Heart left ventricle (tissue), 16 donors: ENCODE measurements around the gene SORT1. TPM values are rescaled to one million over a fixed set of nuclear protein-coding genes. Genes with fewer than 3 reads are reported as not detected.

ENCODE experiments used
- ATAC-seq, 4 donors: fragments of 200-7000 bp; cut with Tn5 transposase; one replicate each; pipeline ENCODE4 v1.9.1; 2020 to 2022; ENCODE audit warnings: moderate library complexity in 4 of 4, mild to moderate bottlenecking in 3 of 4, moderate number of reproducible peaks in 1 of 4
- DNase-seq, 5 donors: peaks; one replicate each; pipeline ENCODE4 v3.0.0-alpha.2; 2020
- H3K27ac ChIP-seq, 12 donors: fragments of 200-600 bp; sonication (generic) in 4 of 12; one replicate each; pipeline versions ENCODE4 v1.5.0 to v1.8.0; 2016 to 2022; ENCODE audit warnings: mild to moderate bottlenecking in 2 of 12
- H3K27me3 ChIP-seq, 9 donors: fragments of 200-600 bp; sonication (generic) in 2 of 9; one replicate each; pipeline versions ENCODE4 v1.5.1 to v1.8.0; 2016 to 2022; ENCODE audit warnings: mild to moderate bottlenecking in 3 of 9
- H3K36me3 ChIP-seq, 9 donors: fragments of 200-600 bp; sonication (generic) in 2 of 9; one replicate each; pipeline versions ENCODE4 v1.5.0 to v1.8.0; 2018 to 2022; ENCODE audit warnings: mild to moderate bottlenecking in 2 of 9
- H3K4me1 ChIP-seq, 12 donors: fragments of 200-600 bp; sonication (generic) in 4 of 12; one replicate each; pipeline versions ENCODE4 v1.5.0 to v1.8.0; 2016 to 2022; ENCODE audit warnings: mild to moderate bottlenecking in 3 of 12
- H3K4me3 ChIP-seq, 12 donors: fragments of 200-600 bp; sonication (generic) in 4 of 12; one replicate each; pipeline versions ENCODE4 v1.5.0 to v1.8.0; 2017 to 2022; ENCODE audit warnings: mild to moderate bottlenecking in 9 of 12, moderate library complexity in 4 of 12
- H3K9me3 ChIP-seq, 12 donors: fragments of 200-600 bp; sonication (generic) in 4 of 12; one replicate each; pipeline versions ENCODE4 v1.5.0 to v1.8.0; 2016 to 2022; ENCODE audit warnings: mild to moderate bottlenecking in 1 of 12
- POLR2A ChIP-seq, 2 donors: fragments of 450-650 bp; IDR thresholded peaks; one replicate each; pipeline ENCODE4 v1.6.1; 2017; ENCODE audit warnings: antibody characterized with exemption in 2 of 2, mild to moderate bottlenecking in 2 of 2, moderate library complexity in 2 of 2
- WGBS, 4 donors: extraction: QIAGEN DNeasy Blood & Tissue Kit in 2 of 4; methylation state at CpG; one replicate each; pipeline versions ENCODE4 v1.1.5 to v1.1.7; 2013 to 2018; 5-methylcytosine and 5-hydroxymethylcytosine counted together
- intact Hi-C, 10 donors: fragments of 100-400 bp; cut with DNase I; formaldehyde crosslinking; loops; one replicate each; pipeline versions ENCODE4 v1.11.1 to v1.14.2; 2022
- polyA plus RNA-seq, 2 donors: library from polyadenylated mRNA; stranded (reverse); fragments of 200-250 nt; gene quantifications; one replicate each; pipeline ENCODE4 v1.2.3, GENCODE V29; 2013
- total RNA-seq, 9 donors: library from RNA; depleted of rRNA in 2 of 9; stranded (reverse); fragments of >200 nt in 2 of 9; fragmentation: NEBNext Ultra II Directional in 3 of 9; extraction: Animal tissue kit (Norgen Biotek cat#: 25700) in 3 of 9; gene quantifications; one replicate each; pipeline versions ENCODE4 v1.1.0 to v1.2.4, GENCODE V29; 2016 to 2023
- TF ChIP-seq, protein P1 (sequence below), 12 donors: fragments of 200-600 bp; sonication (generic) in 4 of 12; IDR thresholded peaks; one replicate each; pipeline versions ENCODE4 v1.5.0 to v1.8.0; 2018 to 2022; ENCODE audit warnings: antibody characterized with exemption in 12 of 12, mild to moderate bottlenecking in 5 of 12
- donor health status: ischemic (EF 13 %, LVEDD 7.1; RV severe dilation, severe dysfunction).
- donor health status: healthy with polysubstance abuse.
- donor health status: DM: no; HTN: yes; CAD: no.
- donor health status: DM: no; HTN: no; CAD: no.
- donor health status: ischemic (EF 25% LVEDD 6.9; RV normal size, moderate dysfunction).
- donor health status: ischemic (EF 25% LVEDD 5.7; RV mildly dilated, moderate dysfunction).
- donor health status: healthy.
- donor health status: DM: yes; HTN: yes; CAD: no.
- donor health status: ischemic (EF 35%, LVEDD 5.7; RV mildly dilated, moderate dysfunction).
- donor health status: nonischemic (EF 11% LVEDD 7.7; RV severe dilation, severe dysfunction).
- donor health status: DM: yes; HTN: yes; CAD: no.
- donor health status: PGD.
- donor health status: ischemic (EF 29% LVEDD 5.4; RV normal size, mild dysfunction).
- donor health status: nonischemic (EF 23%, LVEDD 6.1; RV moderate dilation, normal function).

SORT1 gene
- total and polyA plus RNA-seq, 11 donors: 36.9 to 346 (median 145) TPM

DNA sequence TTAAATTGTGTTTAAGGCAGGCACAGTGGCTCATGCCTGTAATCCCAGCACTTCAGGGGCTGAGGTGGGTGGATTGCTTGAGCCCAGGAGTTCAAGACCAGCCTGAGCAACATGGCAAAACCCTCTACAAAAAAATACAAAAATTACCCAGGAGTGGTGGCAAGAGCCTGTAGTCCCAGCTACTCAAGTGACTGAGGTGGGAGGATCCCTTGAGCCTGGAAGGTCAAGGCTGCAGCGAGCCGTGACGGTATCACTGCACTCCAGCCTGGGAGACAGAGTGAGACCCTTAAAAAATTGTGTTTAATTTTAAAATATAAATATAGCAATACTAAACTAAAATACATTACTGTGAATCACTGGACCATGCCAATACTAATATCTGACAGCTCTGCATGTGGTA lies 42.8 kb downstream of the SORT1 start:
- ATAC-seq: no peak
- H3K27me3 ChIP-seq: no peaks in the 10 kb centered on the region
- peaks cover 0 to 57% (median 45%) of the 10 kb centered on the region in 9 donors for H3K36me3 ChIP-seq
- TF ChIP-seq, protein P1, sequence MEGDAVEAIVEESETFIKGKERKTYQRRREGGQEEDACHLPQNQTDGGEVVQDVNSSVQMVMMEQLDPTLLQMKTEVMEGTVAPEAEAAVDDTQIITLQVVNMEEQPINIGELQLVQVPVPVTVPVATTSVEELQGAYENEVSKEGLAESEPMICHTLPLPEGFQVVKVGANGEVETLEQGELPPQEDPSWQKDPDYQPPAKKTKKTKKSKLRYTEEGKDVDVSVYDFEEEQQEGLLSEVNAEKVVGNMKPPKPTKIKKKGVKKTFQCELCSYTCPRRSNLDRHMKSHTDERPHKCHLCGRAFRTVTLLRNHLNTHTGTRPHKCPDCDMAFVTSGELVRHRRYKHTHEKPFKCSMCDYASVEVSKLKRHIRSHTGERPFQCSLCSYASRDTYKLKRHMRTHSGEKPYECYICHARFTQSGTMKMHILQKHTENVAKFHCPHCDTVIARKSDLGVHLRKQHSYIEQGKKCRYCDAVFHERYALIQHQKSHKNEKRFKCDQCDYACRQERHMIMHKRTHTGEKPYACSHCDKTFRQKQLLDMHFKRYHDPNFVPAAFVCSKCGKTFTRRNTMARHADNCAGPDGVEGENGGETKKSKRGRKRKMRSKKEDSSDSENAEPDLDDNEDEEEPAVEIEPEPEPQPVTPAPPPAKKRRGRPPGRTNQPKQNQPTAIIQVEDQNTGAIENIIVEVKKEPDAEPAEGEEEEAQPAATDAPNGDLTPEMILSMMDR (IDR thresholded peaks at IDR 0.05): no peak
- TF ChIP-seq POLR2A (IDR thresholded peaks at IDR 0.05): no peak
- no peak overlapping the region for H3K27ac ChIP-seq
- DNase-seq: no peak
- intact Hi-C loops: loop anchor here in 4 of 10 donors (5.0 to 10.0 kb wide), 3 partner anchors 37 to 70 kb away; partner anchors contain the start of genes SORT1 (in 2 of the 4) and PSRC1 (in 1 of the 4)
- peaks cover 0 to 19% (median 6%) of the 10 kb centered on the region in 12 donors for H3K4me1 ChIP-seq
- no peak overlapping the region for H3K4me3 ChIP-seq
- WGBS, 4 donors: 97 to 100% (median 99%) methylated on average over 3 of the region's 3 CpGs
- H3K9me3 ChIP-seq: no peaks in the 10 kb centered on the region

DNA sequence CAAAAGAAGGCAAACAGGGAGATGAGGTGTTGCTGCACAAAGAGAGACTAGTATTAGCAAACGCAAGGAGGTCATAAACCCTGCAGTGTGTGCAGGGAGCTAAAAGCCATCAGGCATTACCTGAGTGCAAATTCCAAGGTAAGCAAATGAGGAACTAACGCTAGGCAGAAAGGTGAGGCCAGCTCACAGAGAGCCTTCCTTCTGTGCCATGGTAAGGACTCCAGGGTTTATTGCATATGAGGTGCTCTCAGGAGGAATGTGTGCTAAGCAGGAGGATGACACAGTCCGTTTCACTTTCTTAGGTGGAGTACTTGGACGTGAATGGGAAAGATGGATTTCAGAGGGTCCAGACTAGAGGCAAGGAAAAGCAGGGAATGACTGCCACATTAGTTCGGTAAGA lies 46.3 kb downstream of the SORT1 start:
- Histone ChIP-seq H3K9me3 (no peaks in the 10 kb centered on the region), H3K27me3 (no peaks in the 10 kb centered on the region), H3K27ac (no peak overlapping the region), H3K4me1 (peaks cover 0 to 9% (median 0%) of the 10 kb centered on the region in 12 donors), H3K4me3 (no peak overlapping the region), H3K36me3 (peaks cover 0 to 87% (median 72%) of the 10 kb centered on the region in 9 donors)
- 93 to 97% (median 93%) methylated on average over 5 of the region's 5 CpGs for WGBS, 4 donors
- TF ChIP-seq, protein P1 (IDR thresholded peaks at IDR 0.05): no peak
- TF ChIP-seq POLR2A (IDR thresholded peaks at IDR 0.05): no peak
- intact Hi-C loops: loop anchor here in 4 of 10 donors (5.0 to 10.0 kb wide), 3 partner anchors 41 to 67 kb away; partner anchors contain the start of genes SORT1 (in 2 of the 4) and PSRC1 (in 1 of the 4)
- no peak for ATAC-seq
- no peak for DNase-seq

DNA sequence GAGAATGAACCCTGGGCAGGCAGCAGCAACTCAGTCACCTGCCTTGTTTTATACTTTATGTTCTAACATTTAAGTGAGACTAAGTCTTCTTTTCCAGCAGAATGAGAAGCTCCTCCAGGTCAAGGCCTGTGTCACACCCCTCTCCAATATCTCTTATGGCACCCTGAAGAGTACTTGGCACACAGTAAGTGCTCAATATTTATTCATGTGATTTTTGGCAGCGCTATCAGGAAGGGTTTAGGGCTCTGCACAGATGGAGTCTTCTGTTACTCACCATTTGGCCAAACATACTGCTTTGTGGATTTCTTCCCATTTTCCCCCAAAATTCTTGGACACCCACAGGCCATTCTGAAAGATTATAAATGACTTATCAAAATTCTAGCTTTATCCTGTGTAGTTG lies 47.1 kb downstream of the SORT1 start:
- no peak for DNase-seq
- Histone ChIP-seq H3K27ac (no peak overlapping the region), H3K36me3 (peaks cover 0 to 95% (median 77%) of the 10 kb centered on the region in 9 donors), H3K9me3 (no peaks in the 10 kb centered on the region), H3K27me3 (no peaks in the 10 kb centered on the region), H3K4me1 (peaks cover 0 to 9% (median 0%) of the 10 kb centered on the region in 12 donors), H3K4me3 (no peak overlapping the region)
- ATAC-seq: no peak
- 89 to 100% (median 98%) methylated on average over 1 of the region's 1 CpG for WGBS, 4 donors
- TF ChIP-seq, protein P1 (IDR thresholded peaks at IDR 0.05): no peak
- no peak for TF ChIP-seq POLR2A (IDR thresholded peaks at IDR 0.05)
- intact Hi-C loops: loop anchor here in 4 of 10 donors (5.0 to 10.0 kb wide), 3 partner anchors 42 to 66 kb away; partner anchors contain the start of genes SORT1 (in 2 of the 4) and PSRC1 (in 1 of the 4)

- H3K27ac ChIP-seq: no peak overlapping the region
- WGBS, 4 donors: 94 to 98% (median 95%) methylated on average over 4 of the region's 4 CpGs
- DNase-seq (no peak), ATAC-seq (no peak)
- intact Hi-C loops: loop anchor here in 4 of 10 donors (5.0 to 10.0 kb wide), 3 partner anchors 42 to 65 kb away; partner anchors contain the start of genes SORT1 (in 2 of the 4) and PSRC1 (in 1 of the 4)
- H3K27me3 ChIP-seq: no peaks in the 10 kb centered on the region
- TF ChIP-seq POLR2A (IDR thresholded peaks at IDR 0.05): no peak
- TF ChIP-seq, protein P1 (IDR thresholded peaks at IDR 0.05): no peak
- no peaks in the 10 kb centered on the region for H3K9me3 ChIP-seq
- no peak overlapping the region for H3K4me3 ChIP-seq
- H3K4me1 ChIP-seq: peaks cover 0 to 9% (median 0%) of the 10 kb centered on the region in 12 donors
- peaks cover 0 to 98% (median 81%) of the 10 kb centered on the region in 9 donors for H3K36me3 ChIP-seq
These were observed 47.5 kb downstream of the SORT1 start for GRCh38 chr1:109350182-109350581.
